Upper lobe of right lung (tissue), 1 donor: ENCODE data around the gene NFASC. TPM values are rescaled to one million over a fixed set of nuclear protein-coding genes. Genes with fewer than 3 reads are reported as not detected.

ENCODE experiments used
- ATAC-seq: fragments of 200-7000 bp; cut with Tn5 transposase; one replicate; pipeline ENCODE4 v1.9.1; 2020; ENCODE audit warnings: mild to moderate bottlenecking, moderate library complexity
- DNase-seq: peaks from one replicate; pipeline ENCODE4 v3.0.0-alpha.2; 2020
- H3K27ac ChIP-seq: fragments of 200-600 bp; one replicate; pipeline ENCODE4 v1.8.0; 2022
- H3K27me3 ChIP-seq: fragments of 200-600 bp; one replicate; pipeline ENCODE4 v1.8.0; 2022; ENCODE audit warnings: mild to moderate bottlenecking
- H3K36me3 ChIP-seq: fragments of 200-600 bp; one replicate; pipeline ENCODE4 v1.8.0; 2022
- H3K4me1 ChIP-seq: fragments of 200-600 bp; one replicate; pipeline ENCODE4 v1.8.0; 2022
- H3K4me3 ChIP-seq: fragments of 200-600 bp; one replicate; pipeline ENCODE4 v1.8.0; 2022; ENCODE audit warnings: mild to moderate bottlenecking
- H3K9me3 ChIP-seq: fragments of 200-600 bp; one replicate; pipeline ENCODE4 v1.8.0; 2022
- intact Hi-C: fragments of 100-400 bp; cut with DNase I; formaldehyde crosslinking; loops from one replicate; pipeline ENCODE4 v1.11.0; 2022
- total RNA-seq: library from RNA; stranded (reverse); fragmentation: NEBNext Ultra II Directional; extraction: Animal tissue kit (Norgen Biotek cat#: 25700); gene quantifications from one replicate; pipeline ENCODE4 v1.2.1, GENCODE V29; 2021
- TF ChIP-seq, protein P1 (sequence below): fragments of 200-600 bp; IDR thresholded peaks from one replicate; pipeline ENCODE4 v1.8.0; 2022; ENCODE audit warnings: antibody characterized with exemption
- donor health status: DM: no; HTN: yes; CAD: no; lungs with severe emphysema.

NFASC gene
- total RNA-seq, 1 donor from 2014 or later = 24.1 TPM

DNA sequence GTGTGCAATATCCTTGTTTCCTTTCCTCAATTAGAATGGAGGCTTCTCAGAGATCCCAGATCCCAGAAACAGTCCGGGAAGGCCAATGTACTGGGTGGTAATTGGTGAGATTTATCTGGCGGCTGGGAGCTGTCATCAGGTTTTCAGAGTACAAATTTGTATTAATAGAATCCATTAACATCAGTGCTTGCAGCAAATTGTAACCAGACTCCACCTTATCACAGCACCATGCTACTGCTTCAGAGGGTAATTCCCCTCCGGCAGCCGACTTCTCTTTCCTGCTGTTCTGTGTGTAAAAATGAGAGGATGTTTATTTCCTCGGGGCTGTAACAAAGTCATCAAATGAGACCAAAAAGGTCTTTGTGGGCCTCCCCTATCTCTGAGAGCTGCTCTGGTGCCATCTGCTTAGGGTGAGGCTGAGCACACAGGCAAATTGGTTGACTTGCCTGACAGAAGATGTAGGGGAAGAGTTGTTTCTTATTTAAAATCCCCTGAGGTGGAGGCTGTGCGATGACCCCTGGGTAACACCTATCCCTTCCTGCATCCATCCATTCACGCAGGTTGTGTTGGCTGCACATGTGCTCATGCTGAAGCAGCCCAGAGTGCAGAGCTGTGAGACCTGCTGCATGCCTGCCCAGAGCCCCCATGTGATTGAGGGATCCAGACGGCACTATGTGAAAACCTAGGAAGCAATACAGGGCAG is 19.2 kb downstream of the NFASC start:
- ATAC-seq = no peak
- intact Hi-C loops = no loop called here
- H3K27ac ChIP-seq = no peak overlapping the region
- no peaks in the 10 kb centered on the region for H3K9me3 ChIP-seq
- DNase-seq = no peak
- H3K27me3 ChIP-seq = no peaks in the 10 kb centered on the region
- H3K4me1 ChIP-seq = no peaks in the 10 kb centered on the region
- H3K4me3 ChIP-seq = no peak overlapping the region
- no peaks in the 10 kb centered on the region for H3K36me3 ChIP-seq
- TF ChIP-seq, protein P1, sequence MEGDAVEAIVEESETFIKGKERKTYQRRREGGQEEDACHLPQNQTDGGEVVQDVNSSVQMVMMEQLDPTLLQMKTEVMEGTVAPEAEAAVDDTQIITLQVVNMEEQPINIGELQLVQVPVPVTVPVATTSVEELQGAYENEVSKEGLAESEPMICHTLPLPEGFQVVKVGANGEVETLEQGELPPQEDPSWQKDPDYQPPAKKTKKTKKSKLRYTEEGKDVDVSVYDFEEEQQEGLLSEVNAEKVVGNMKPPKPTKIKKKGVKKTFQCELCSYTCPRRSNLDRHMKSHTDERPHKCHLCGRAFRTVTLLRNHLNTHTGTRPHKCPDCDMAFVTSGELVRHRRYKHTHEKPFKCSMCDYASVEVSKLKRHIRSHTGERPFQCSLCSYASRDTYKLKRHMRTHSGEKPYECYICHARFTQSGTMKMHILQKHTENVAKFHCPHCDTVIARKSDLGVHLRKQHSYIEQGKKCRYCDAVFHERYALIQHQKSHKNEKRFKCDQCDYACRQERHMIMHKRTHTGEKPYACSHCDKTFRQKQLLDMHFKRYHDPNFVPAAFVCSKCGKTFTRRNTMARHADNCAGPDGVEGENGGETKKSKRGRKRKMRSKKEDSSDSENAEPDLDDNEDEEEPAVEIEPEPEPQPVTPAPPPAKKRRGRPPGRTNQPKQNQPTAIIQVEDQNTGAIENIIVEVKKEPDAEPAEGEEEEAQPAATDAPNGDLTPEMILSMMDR = no peak

- no peak for DNase-seq
- H3K9me3 ChIP-seq = no peaks in the 10 kb centered on the region
- H3K4me1 ChIP-seq = no peaks in the 10 kb centered on the region
- H3K4me3 ChIP-seq = no peak overlapping the region
- intact Hi-C loops = no loop called here
- peaks cover 9% of the 10 kb centered on the region for H3K27me3 ChIP-seq
- H3K27ac ChIP-seq = no peak overlapping the region
- TF ChIP-seq, protein P1 = no peak
- no peaks in the 10 kb centered on the region for H3K36me3 ChIP-seq
- ATAC-seq = no peak
Observed at GRCh38 chr1:204891860-204892259, 21.2 kb downstream of the NFASC start.

DNA sequence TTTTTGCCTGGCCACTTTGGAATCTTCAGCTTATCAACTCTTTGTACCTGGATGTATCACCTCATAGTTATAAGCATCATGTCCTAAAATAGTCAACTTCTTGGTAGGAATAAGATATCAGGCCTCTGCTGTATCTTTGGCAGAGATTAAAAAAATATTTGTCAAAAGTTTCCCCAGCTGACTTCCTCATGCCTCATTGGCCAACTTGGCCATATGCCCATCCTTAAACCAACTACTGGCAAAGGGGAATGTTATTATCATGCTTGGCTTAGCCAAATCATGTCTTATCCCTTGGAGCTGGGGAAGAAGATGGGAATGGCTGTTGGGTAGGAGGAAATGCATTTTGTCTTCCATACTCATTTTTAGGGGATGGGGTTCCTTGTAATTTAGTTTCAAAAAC is 23.4 kb downstream of the NFASC start:
- Histone ChIP-seq H3K36me3 (no peaks in the 10 kb centered on the region), H3K9me3 (no peaks in the 10 kb centered on the region), H3K4me3 (no peak overlapping the region), H3K27ac (no peak overlapping the region), H3K27me3 (peaks cover 15% of the 10 kb centered on the region), H3K4me1 (no peaks in the 10 kb centered on the region)
- intact Hi-C loops = no loop called here
- TF ChIP-seq, protein P1 = no peak
- ATAC-seq = no peak
- DNase-seq = no peak

DNA sequence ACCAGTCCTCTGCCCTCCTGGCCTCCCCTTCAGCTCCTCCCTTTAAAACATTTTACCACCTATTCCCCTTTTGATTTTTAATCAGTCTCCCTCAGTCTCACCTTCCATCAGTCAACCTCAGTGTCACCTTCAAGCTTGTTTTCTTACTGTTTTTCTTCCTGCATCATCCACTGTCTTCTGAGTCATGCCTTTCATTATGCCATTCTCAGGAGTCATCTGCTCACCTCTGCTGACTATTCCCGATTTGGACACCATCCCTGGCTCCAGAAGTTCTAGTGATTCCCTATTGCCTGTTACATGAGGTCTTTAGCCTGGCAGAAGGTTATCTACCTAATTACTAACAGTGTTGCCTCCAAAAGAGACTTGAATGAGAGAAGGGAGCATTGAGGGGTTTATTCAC is 23.9 kb downstream of the NFASC start:
- peaks cover 15% of the 10 kb centered on the region for H3K27me3 ChIP-seq
- no peak overlapping the region for H3K4me3 ChIP-seq
- H3K36me3 ChIP-seq = no peaks in the 10 kb centered on the region
- intact Hi-C loops = no loop called here
- TF ChIP-seq, protein P1 = no peak
- DNase-seq = no peak
- no peaks in the 10 kb centered on the region for H3K9me3 ChIP-seq
- no peak overlapping the region for H3K27ac ChIP-seq
- ATAC-seq = no peak
- no peaks in the 10 kb centered on the region for H3K4me1 ChIP-seq

DNA sequence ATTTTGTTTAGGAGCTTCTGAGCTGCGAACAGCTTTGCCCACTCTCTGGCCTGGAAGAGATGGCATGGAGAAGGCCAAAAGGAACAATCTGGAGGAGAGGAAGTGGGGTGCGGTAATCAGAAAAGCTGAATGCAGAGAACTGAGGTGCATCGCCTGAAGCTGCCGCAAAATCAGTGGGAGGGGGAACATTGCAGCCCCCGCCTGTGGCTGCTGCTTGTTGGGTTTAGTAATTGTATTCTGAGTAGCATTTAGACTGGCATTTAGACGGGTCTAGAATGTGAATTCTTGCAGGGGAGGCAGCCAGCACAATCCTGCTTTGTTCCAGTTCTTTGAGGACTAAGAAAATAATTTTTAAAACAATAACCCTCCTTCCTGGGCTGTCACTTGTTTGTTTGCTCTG is 25.4 kb downstream of the NFASC start:
- no peaks in the 10 kb centered on the region for H3K9me3 ChIP-seq
- H3K36me3 ChIP-seq = no peaks in the 10 kb centered on the region
- ATAC-seq (no peak), DNase-seq (no peak)
- intact Hi-C loops = no loop called here
- no peak overlapping the region for H3K4me3 ChIP-seq
- no peaks in the 10 kb centered on the region for H3K4me1 ChIP-seq
- H3K27me3 ChIP-seq = peaks cover 15% of the 10 kb centered on the region
- TF ChIP-seq, protein P1 = no peak
- H3K27ac ChIP-seq = no peak overlapping the region
